Nephron (organoid): ENCODE data around the gene L1CAM.

ENCODE experiments used
- H3K27ac Mint-ChIP-seq, 3 experiments: 2 replicates each; pipeline ENCODE4 v1.8.0; 2020; ENCODE audit warnings: mixed read lengths in 3 of 3, mild to moderate bottlenecking in 2 of 3, moderate library complexity in 1 of 3
- H3K27me3 Mint-ChIP-seq: 2 replicates; pipeline ENCODE4 v1.8.0; 2021; ENCODE audit warnings: low read depth, mild to moderate bottlenecking, moderate library complexity, mixed read lengths
- H3K36me3 Mint-ChIP-seq: 2 replicates; pipeline ENCODE4 v1.8.0; 2020; ENCODE audit warnings: low read depth, mixed read lengths
- H3K4me1 Mint-ChIP-seq: 2 replicates; pipeline ENCODE4 v1.8.0; 2020; ENCODE audit warnings: mixed read lengths
- H3K4me3 Mint-ChIP-seq, 3 experiments: 2 replicates each; pipeline ENCODE4 v1.8.0; 2020; ENCODE audit warnings: mild to moderate bottlenecking in 3 of 3, mixed read lengths in 3 of 3, moderate library complexity in 2 of 3
- H3K9me3 Mint-ChIP-seq: 2 replicates; pipeline ENCODE4 v1.8.0; 2020; ENCODE audit warnings: mixed read lengths
- TF ChIP-seq, protein P1 (sequence below), 3 experiments: fragments of 200-600 bp; sonication (generic); IDR thresholded peaks; one replicate each; pipeline ENCODE4 v1.5.0; 2021; ENCODE audit warnings: antibody characterized with exemption in 3 of 3; ENCODE audit not compliant: unreplicated experiment in 3 of 3

Gene L1CAM

DNA sequence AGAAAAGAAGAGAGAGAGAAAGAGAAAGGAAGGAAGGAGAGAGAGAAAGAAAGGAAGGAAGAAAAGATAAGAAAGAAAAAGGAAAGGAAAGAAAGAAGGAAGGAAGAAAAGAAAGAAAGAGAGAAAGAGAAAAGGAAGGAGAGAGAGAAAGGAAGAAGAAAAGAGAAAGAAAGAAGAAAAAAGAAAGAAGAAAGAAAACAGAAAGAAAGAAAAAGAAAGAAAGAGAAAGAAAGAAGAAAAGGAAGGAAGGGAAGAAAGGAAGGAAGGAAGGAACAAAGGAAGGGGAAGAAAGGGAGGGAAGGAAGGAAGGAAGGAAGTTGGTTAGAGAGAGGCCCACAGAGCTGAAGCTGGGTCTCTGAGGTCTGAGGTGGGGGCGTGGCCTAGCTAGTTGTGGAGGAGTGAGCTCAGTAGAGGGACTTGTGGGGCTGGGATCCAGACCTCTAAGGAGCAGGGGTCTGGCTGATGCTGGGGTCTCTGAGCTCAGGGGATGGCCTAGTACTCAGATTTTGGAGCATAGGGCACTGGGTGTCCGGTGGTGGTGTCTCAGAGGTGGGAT lies 28.5 kb downstream of the L1CAM start:
- peaks cover 15% of the 10 kb centered on the region for H3K27me3 Mint-ChIP-seq
- H3K9me3 Mint-ChIP-seq: peaks cover 17% of the 10 kb centered on the region
- H3K4me3 Mint-ChIP-seq: no peak overlapping the region
- H3K36me3 Mint-ChIP-seq: no peaks in the 10 kb centered on the region
- TF ChIP-seq, protein P1, sequence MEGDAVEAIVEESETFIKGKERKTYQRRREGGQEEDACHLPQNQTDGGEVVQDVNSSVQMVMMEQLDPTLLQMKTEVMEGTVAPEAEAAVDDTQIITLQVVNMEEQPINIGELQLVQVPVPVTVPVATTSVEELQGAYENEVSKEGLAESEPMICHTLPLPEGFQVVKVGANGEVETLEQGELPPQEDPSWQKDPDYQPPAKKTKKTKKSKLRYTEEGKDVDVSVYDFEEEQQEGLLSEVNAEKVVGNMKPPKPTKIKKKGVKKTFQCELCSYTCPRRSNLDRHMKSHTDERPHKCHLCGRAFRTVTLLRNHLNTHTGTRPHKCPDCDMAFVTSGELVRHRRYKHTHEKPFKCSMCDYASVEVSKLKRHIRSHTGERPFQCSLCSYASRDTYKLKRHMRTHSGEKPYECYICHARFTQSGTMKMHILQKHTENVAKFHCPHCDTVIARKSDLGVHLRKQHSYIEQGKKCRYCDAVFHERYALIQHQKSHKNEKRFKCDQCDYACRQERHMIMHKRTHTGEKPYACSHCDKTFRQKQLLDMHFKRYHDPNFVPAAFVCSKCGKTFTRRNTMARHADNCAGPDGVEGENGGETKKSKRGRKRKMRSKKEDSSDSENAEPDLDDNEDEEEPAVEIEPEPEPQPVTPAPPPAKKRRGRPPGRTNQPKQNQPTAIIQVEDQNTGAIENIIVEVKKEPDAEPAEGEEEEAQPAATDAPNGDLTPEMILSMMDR (IDR thresholded peaks at IDR 0.05; ENCODE audit: unreplicated experiment in 3 of 3): no peak
- no peaks in the 10 kb centered on the region for H3K4me1 Mint-ChIP-seq
- no peak overlapping the region for H3K27ac Mint-ChIP-seq

DNA sequence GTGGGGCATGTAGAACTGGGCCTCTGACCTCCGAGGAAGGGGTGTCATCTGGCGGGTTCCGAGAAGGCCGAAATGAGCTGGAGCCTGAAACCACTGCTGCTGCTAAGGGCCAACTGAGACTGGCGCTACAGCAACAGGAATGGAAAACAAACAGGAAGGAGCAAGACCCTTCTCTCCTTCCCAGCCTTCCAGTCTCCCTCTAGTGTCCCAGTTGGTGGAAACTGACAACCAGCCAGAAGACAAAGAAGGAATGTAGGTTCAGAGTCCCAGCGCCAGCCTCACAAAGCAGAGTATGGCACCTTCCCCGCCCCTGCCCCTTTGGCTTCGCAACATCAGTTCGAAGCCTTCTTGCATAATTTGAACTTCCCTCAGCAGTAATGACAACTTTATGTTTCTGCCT lies 31.3 kb downstream of the L1CAM start:
- Mint-ChIP-seq H3K4me1 (no peaks in the 10 kb centered on the region), H3K9me3 (peaks cover 20% of the 10 kb centered on the region), H3K27ac (no peak overlapping the region), H3K36me3 (no peaks in the 10 kb centered on the region), H3K4me3 (no peak overlapping the region), H3K27me3 (peaks cover 19% of the 10 kb centered on the region)
- TF ChIP-seq, protein P1 (IDR thresholded peaks at IDR 0.05; ENCODE audit: unreplicated experiment in 3 of 3): no peak

DNA sequence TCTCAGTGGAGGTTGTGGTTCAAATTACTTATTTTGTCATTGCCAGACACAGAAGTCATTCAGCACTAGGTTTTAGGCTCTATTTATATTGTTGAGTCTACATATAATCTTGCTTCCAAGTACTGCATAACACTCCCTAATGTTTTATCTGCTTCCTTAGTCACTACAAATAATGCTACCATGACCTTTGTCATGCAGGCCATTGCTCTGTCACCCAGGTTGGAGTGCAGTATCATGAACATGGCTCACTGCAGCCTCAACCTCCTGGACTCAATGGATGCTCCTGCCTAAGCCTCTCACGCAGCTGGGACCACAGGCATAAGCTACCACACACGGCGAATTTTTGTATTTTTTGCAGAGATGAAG lies 32.1 kb downstream of the L1CAM start:
- no peak overlapping the region for H3K4me3 Mint-ChIP-seq
- H3K4me1 Mint-ChIP-seq: no peaks in the 10 kb centered on the region
- no peaks in the 10 kb centered on the region for H3K36me3 Mint-ChIP-seq
- H3K9me3 Mint-ChIP-seq: peaks cover 17% of the 10 kb centered on the region
- no peak overlapping the region for H3K27ac Mint-ChIP-seq
- H3K27me3 Mint-ChIP-seq: peaks cover 19% of the 10 kb centered on the region
- TF ChIP-seq, protein P1 (IDR thresholded peaks at IDR 0.05; ENCODE audit: unreplicated experiment in 3 of 3): no peak

DNA sequence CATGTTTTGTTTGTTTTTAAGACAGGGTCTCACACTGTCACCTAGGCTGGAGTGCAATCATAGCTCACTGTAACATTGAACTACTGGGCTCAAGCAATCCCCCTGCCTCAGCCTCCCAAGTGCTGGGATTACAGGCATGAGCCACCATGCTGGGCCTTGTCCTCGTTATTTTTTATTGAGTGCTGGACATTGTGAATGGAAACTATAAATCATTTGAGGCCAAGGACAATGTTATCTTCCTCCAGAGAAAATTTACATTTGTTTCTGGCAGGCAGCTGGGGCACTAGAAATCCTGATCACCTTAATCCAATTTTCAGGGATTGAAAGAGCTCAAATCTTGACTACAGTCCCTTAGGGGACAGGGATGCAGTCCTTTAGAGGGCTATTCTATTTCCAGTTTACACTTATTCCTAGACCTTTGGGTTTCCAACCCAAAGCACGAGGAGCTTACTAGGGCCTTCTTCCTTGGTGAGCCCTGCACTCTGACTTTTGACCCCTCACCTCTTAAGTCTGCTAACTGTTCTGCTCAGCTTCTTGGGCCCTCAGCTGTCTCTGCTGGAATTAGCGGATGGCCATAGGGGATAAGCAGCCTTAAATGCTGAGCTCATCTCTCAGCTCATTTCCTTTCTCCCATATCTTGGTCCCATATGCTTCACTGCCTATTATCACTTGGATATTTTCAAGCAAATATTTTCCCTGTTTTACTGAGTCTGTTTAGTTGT lies 32.6 kb downstream of the L1CAM start:
- Mint-ChIP-seq H3K27ac (no peak overlapping the region), H3K4me3 (no peak overlapping the region), H3K9me3 (peaks cover 16% of the 10 kb centered on the region), H3K36me3 (no peaks in the 10 kb centered on the region), H3K27me3 (peaks cover 19% of the 10 kb centered on the region), H3K4me1 (no peaks in the 10 kb centered on the region)
- TF ChIP-seq, protein P1 (IDR thresholded peaks at IDR 0.05; ENCODE audit: unreplicated experiment in 3 of 3): no peak

DNA sequence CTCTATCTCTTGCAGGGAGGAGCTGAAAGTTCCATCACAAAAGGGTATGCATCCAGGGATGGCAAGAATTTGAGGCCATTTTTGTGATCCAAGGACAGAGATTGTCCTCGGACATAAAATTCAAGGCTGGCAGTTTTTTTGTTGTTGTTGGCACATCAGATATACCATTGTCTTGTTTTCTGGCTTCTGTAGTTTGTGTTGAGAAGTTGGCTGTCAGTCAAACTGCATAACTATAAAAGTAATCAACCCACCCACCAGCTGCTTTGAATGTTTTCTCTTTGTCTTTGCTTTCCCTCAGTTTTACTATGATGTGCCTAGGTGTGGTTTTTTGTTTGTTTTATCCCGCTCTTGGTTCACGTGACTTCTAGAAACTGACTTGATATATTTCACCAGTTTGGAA lies 34.0 kb downstream of the L1CAM start:
- Mint-ChIP-seq H3K9me3 (peaks cover 12% of the 10 kb centered on the region), H3K27ac (no peak overlapping the region), H3K27me3 (peaks cover 19% of the 10 kb centered on the region)

More for the DNA sequence above, 34.0 kb downstream of the L1CAM start:
- no peak overlapping the region for H3K4me3 Mint-ChIP-seq
- TF ChIP-seq, protein P1 (IDR thresholded peaks at IDR 0.05; ENCODE audit: unreplicated experiment in 3 of 3): no peak
- H3K36me3 Mint-ChIP-seq: no peaks in the 10 kb centered on the region
- H3K4me1 Mint-ChIP-seq: no peaks in the 10 kb centered on the region
